ENCODE measurements around the gene ITGAV. TPM values are rescaled to one million over a fixed set of nuclear protein-coding genes. Genes with fewer than 3 reads are reported as not detected.

ITGAV gene
- total RNA-seq, 1 donor from 2014 or later = 115 TPM

DNA sequence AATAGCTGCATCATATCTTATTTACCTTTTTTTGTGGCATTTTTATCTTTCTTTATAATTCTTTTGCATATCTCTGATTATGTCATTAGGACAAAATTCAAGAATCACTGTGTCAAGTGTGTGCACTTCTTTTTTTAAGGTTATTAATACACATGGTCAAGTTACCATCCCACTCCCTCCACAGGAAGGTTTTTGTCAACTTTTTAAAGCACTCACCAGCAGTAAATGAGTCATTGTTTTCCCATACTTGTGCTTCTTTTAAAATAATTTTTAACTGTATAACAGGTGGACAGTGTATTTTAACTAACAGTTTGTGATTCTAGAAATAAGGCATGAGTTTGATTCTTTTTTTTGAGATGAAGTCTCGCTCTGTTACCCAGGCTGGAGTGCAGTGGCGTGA is 58.3 kb downstream of the ITGAV start:
- intact Hi-C loops (cut with DNase I) = no loop called here
- no peak for DNase-seq (ENCODE audit: low spot score in 2 of 2)
- Histone ChIP-seq H3K27me3 (no peaks in the 10 kb centered on the region), H3K4me3 (no peak overlapping the region), H3K27ac (no peak overlapping the region), H3K9me3 (no peaks in the 10 kb centered on the region), H3K36me3 (peaks cover 16 to 61% of the 10 kb centered on the region in 2 donors), H3K4me1 (no peaks in the 10 kb centered on the region)
- TF ChIP-seq, protein P1, sequence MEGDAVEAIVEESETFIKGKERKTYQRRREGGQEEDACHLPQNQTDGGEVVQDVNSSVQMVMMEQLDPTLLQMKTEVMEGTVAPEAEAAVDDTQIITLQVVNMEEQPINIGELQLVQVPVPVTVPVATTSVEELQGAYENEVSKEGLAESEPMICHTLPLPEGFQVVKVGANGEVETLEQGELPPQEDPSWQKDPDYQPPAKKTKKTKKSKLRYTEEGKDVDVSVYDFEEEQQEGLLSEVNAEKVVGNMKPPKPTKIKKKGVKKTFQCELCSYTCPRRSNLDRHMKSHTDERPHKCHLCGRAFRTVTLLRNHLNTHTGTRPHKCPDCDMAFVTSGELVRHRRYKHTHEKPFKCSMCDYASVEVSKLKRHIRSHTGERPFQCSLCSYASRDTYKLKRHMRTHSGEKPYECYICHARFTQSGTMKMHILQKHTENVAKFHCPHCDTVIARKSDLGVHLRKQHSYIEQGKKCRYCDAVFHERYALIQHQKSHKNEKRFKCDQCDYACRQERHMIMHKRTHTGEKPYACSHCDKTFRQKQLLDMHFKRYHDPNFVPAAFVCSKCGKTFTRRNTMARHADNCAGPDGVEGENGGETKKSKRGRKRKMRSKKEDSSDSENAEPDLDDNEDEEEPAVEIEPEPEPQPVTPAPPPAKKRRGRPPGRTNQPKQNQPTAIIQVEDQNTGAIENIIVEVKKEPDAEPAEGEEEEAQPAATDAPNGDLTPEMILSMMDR (IDR thresholded peaks at IDR 0.05) = no peak

- no peaks in the 10 kb centered on the region for H3K9me3 ChIP-seq
These were observed 63.7 kb downstream of the ITGAV start for GRCh38 chr2:186653511-186653910.

DNA sequence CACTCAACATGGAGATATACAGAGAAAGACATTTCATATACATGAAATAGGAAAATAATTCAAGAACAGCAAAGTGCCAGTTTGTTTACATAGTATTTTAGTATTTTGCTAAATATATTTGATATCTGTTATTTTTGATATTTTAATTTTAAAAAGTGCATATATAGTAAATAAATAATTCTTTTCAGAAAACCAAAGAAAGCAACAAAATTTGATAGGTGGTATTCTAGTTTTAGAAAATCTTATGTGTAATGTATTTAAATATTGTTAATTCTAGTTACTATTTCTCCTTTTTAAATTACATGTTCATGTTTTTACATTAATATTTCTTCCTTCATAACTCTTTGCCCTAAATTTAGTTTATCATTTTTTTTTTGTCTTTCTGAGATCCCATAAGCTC is 69.5 kb downstream of the ITGAV start:
- no peak overlapping the region for H3K27ac ChIP-seq
- H3K9me3 ChIP-seq = no peaks in the 10 kb centered on the region
- no peak overlapping the region for H3K4me3 ChIP-seq
- intact Hi-C loops (cut with DNase I) = no loop called here
- TF ChIP-seq, protein P1 (IDR thresholded peaks at IDR 0.05) = no peak
- peaks cover 26 to 68% of the 10 kb centered on the region in 2 donors for H3K36me3 ChIP-seq
- no peaks in the 10 kb centered on the region for H3K27me3 ChIP-seq
- H3K4me1 ChIP-seq = no peaks in the 10 kb centered on the region
- DNase-seq (ENCODE audit: low spot score in 2 of 2) = no peak

More at GRCh38 chr2:186653511-186653910, 63.7 kb downstream of the ITGAV start:
- Histone ChIP-seq H3K27ac (no peak overlapping the region), H3K36me3 (peaks cover 21 to 62% of the 10 kb centered on the region in 2 donors), H3K4me3 (no peak overlapping the region), H3K4me1 (no peaks in the 10 kb centered on the region), H3K27me3 (no peaks in the 10 kb centered on the region)
- TF ChIP-seq, protein P1 (IDR thresholded peaks at IDR 0.05) = no peak
- no peak for DNase-seq (ENCODE audit: low spot score in 2 of 2)
- intact Hi-C loops (cut with DNase I) = no loop called here

- intact Hi-C loops (cut with DNase I) = no loop called here
- H3K4me3 ChIP-seq = no peak overlapping the region
- no peak for DNase-seq (ENCODE audit: low spot score in 2 of 2)
- H3K9me3 ChIP-seq = no peaks in the 10 kb centered on the region
- no peaks in the 10 kb centered on the region for H3K27me3 ChIP-seq
- no peak overlapping the region for H3K27ac ChIP-seq
- peaks cover 61 to 77% of the 10 kb centered on the region in 2 donors for H3K36me3 ChIP-seq
- TF ChIP-seq, protein P1 (IDR thresholded peaks at IDR 0.05) = no peak
- no peaks in the 10 kb centered on the region for H3K4me1 ChIP-seq
These were observed 74.7 kb downstream of the ITGAV start for GRCh38 chr2:186664385-186665043.

- TF ChIP-seq, protein P1 (IDR thresholded peaks at IDR 0.05) = no peak
- intact Hi-C loops (cut with DNase I) = no loop called here
- Histone ChIP-seq H3K4me3 (no peak overlapping the region), H3K9me3 (peaks cover 0 to 16% of the 10 kb centered on the region in 2 donors), H3K4me1 (no peaks in the 10 kb centered on the region), H3K27me3 (no peaks in the 10 kb centered on the region), H3K36me3 (peaks cover 90 to 93% of the 10 kb centered on the region in 2 donors), H3K27ac (no peak overlapping the region)
- DNase-seq (ENCODE audit: low spot score in 2 of 2) = no peak
These were observed 79.3 kb downstream of the ITGAV start for GRCh38 chr2:186669146-186669545.
